Trophoblast cell (in vitro differentiated cells and primary cell): ENCODE results near the gene TTLL5.

Experiments used
- DNase-seq, 2 donors: peaks; one replicate each; pipeline ENCODE4 v3.0.0-alpha.2; 2016
- H2AFZ ChIP-seq: 2 replicates; pipeline ENCODE4 v1.6.1; 2013; ENCODE audit warnings: low read length, moderate library complexity, mild to moderate bottlenecking; ENCODE audit not compliant: insufficient read depth, poor library complexity
- H2AK5ac ChIP-seq: 2 replicates; pipeline ENCODE4 v1.6.1; 2013; ENCODE audit warnings: mild to moderate bottlenecking, low read length
- H2BK120ac ChIP-seq: 2 replicates; pipeline ENCODE4 v1.6.1; 2013; ENCODE audit warnings: low read length, mild to moderate bottlenecking, moderate library complexity; ENCODE audit not compliant: insufficient read depth, poor library complexity
- H2BK12ac ChIP-seq: 2 replicates; pipeline ENCODE4 v1.6.1; 2013; ENCODE audit warnings: mild to moderate bottlenecking, low read length, moderate library complexity
- H2BK5ac ChIP-seq: 2 replicates; pipeline ENCODE4 v1.6.1; 2013; ENCODE audit warnings: low read length, low read depth, moderate library complexity, mild to moderate bottlenecking; ENCODE audit not compliant: poor library complexity
- H3K14ac ChIP-seq: 2 replicates; pipeline ENCODE4 v1.6.1; 2013; ENCODE audit warnings: mild to moderate bottlenecking, low read length
- H3K18ac ChIP-seq: 2 replicates; pipeline ENCODE4 v1.6.1; 2013; ENCODE audit warnings: mild to moderate bottlenecking, low read length
- H3K23ac ChIP-seq: 2 replicates; pipeline ENCODE4 v1.6.1; 2013; ENCODE audit warnings: low read length
- H3K27ac ChIP-seq: 2 replicates; pipeline ENCODE4 v1.5.1; 2013; ENCODE audit warnings: low read depth, mild to moderate bottlenecking, inconsistent platforms, low read length, moderate library complexity
- H3K27me3 ChIP-seq: 2 replicates; pipeline ENCODE4 v1.6.1; 2013; ENCODE audit warnings: inconsistent platforms, mild to moderate bottlenecking, low read length, moderate library complexity; ENCODE audit not compliant: insufficient read depth
- H3K36me3 ChIP-seq, 2 experiments: 1 replicate in 1 of 2; 2 replicates in 1 of 2; pipeline ENCODE4 v1.6.1; 2013; ENCODE audit warnings: low read length in 2 of 2, mild to moderate bottlenecking in 2 of 2, moderate library complexity in 1 of 2; ENCODE audit not compliant: insufficient read depth in 2 of 2, control insufficient read depth in 1 of 2
- H3K4ac ChIP-seq: 2 replicates; pipeline ENCODE4 v1.6.1; 2013; ENCODE audit warnings: low read depth, mild to moderate bottlenecking, low read length, moderate library complexity
- H3K4me1 ChIP-seq, 2 experiments: 1 replicate in 1 of 2; 2 replicates in 1 of 2; pipeline ENCODE4 v1.6.1; 2013; ENCODE audit warnings: low read length in 2 of 2, mild to moderate bottlenecking in 2 of 2, moderate library complexity in 1 of 2; ENCODE audit not compliant: insufficient read depth in 2 of 2, control insufficient read depth in 1 of 2
- H3K4me2 ChIP-seq: 2 replicates; pipeline ENCODE4 v1.6.1; 2013; ENCODE audit warnings: inconsistent platforms, mild to moderate bottlenecking, low read length, moderate library complexity
- H3K4me3 ChIP-seq: 2 replicates; pipeline ENCODE4 v1.5.1; 2013; ENCODE audit warnings: mild to moderate bottlenecking, low read depth, low read length, inconsistent platforms
- H3K79me1 ChIP-seq: one replicate; pipeline ENCODE4 v1.6.1; 2013; ENCODE audit warnings: low read length
- H3K79me2 ChIP-seq: 2 replicates; pipeline ENCODE4 v1.6.1; 2013; ENCODE audit warnings: low read length, mild to moderate bottlenecking; ENCODE audit not compliant: control insufficient read depth, insufficient read depth, poor library complexity
- H3K9ac ChIP-seq: 2 replicates; pipeline ENCODE4 v1.6.1; 2013; ENCODE audit warnings: mild to moderate bottlenecking, low read length
- H3K9me3 ChIP-seq: 2 replicates; pipeline ENCODE4 v1.6.1; 2013; ENCODE audit warnings: low read depth, mild to moderate bottlenecking, control low read depth, inconsistent platforms, low read length; ENCODE audit not compliant: insufficient read depth
- H4K12ac ChIP-seq: 2 replicates; pipeline ENCODE4 v1.6.1; 2013; ENCODE audit warnings: low read depth, mild to moderate bottlenecking, low read length, moderate library complexity
- H4K8ac ChIP-seq: 2 replicates; pipeline ENCODE4 v1.6.1; 2013; ENCODE audit warnings: low read depth, mild to moderate bottlenecking, low read length, moderate library complexity
- H4K91ac ChIP-seq: one replicate; pipeline ENCODE4 v1.6.1; 2013; ENCODE audit warnings: low read depth, mild to moderate bottlenecking, low read length, moderate library complexity
- WGBS: extraction: QIAGEN DNeasy Blood & Tissue Kit; methylation state at CpG from one replicate; pipeline ENCODE4 v1.1.7; 2013; ENCODE audit warnings: missing lambda C conversion rate; ENCODE audit not compliant: insufficient read length, insufficient coverage; ENCODE audit errors: extremely low coverage; 5-methylcytosine and 5-hydroxymethylcytosine counted together

The TTLL5 gene

DNA sequence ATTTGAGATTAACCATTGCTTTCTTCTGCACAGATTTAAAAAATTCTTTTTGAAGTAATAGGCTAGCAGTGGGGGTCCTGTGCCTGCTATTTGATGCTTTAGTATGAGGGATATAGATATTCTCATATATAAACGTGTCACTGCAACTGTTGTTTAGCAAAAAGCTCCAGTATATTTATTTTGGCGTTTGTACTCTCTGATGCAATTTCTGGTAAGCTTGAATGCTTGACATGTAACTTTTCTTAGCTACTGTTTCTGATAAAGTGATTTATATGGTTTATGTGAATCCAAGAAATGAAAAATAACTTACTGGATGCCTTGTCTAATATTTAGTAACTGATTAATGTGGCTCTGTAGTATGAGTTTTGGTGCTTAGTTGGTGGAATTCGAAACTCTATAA is 77.1 kb downstream of the TTLL5 start:
- Histone ChIP-seq H2BK5ac (no peak overlapping the region), H3K18ac (no peak overlapping the region), H4K12ac (no peak overlapping the region), H3K23ac (no peak overlapping the region), H2BK12ac (no peak overlapping the region), H3K27me3 (no peaks in the 10 kb centered on the region), H2AK5ac (no peak overlapping the region), H3K36me3 (peaks cover 6 to 9% of the 10 kb centered on the region in 2 experiments), H4K91ac (no peak overlapping the region), H4K8ac (no peak overlapping the region), H3K79me1 (no peaks in the 10 kb centered on the region), H2AFZ (no peak overlapping the region), H3K4me3 (no peak overlapping the region), H3K9ac (no peak overlapping the region), H3K4me1 (no peaks in the 10 kb centered on the region), H3K4ac (no peak overlapping the region), H3K4me2 (no peak overlapping the region), H3K14ac (no peak overlapping the region), H3K9me3 (no peaks in the 10 kb centered on the region), H3K79me2 (no peaks in the 10 kb centered on the region), H3K27ac (no peak overlapping the region), H2BK120ac (no peak overlapping the region)
- DNase-seq = no peak
- no CpG with 5 or more reads among the region's 3 CpGs for WGBS

GRCh38 chr14:75742867-75743266 is 81.8 kb downstream of the TTLL5 start:
- no CpG with 5 or more reads among the region's 2 CpGs for WGBS
- H2BK120ac ChIP-seq = no peak overlapping the region
- H3K23ac ChIP-seq = no peak overlapping the region
- H3K9ac ChIP-seq = no peak overlapping the region
- H2BK5ac ChIP-seq = no peak overlapping the region
- H3K4me3 ChIP-seq = no peak overlapping the region
- no peak overlapping the region for H3K14ac ChIP-seq
- H4K91ac ChIP-seq = no peak overlapping the region
- no peak overlapping the region for H3K27ac ChIP-seq
- H3K4me2 ChIP-seq = no peak overlapping the region
- no peaks in the 10 kb centered on the region for H3K79me1 ChIP-seq
- no peak overlapping the region for H2BK12ac ChIP-seq
- H3K9me3 ChIP-seq = no peaks in the 10 kb centered on the region
- no peaks in the 10 kb centered on the region for H3K4me1 ChIP-seq
- H3K36me3 ChIP-seq = peaks cover 5 to 9% of the 10 kb centered on the region in 2 experiments
- H3K27me3 ChIP-seq = no peaks in the 10 kb centered on the region
- no peak overlapping the region for H2AK5ac ChIP-seq
- no peak overlapping the region for H3K18ac ChIP-seq
- H2AFZ ChIP-seq = no peak overlapping the region
- no peaks in the 10 kb centered on the region for H3K79me2 ChIP-seq
- no peak for DNase-seq
- no peak overlapping the region for H4K8ac ChIP-seq
- H4K12ac ChIP-seq = no peak overlapping the region
- no peak overlapping the region for H3K4ac ChIP-seq

GRCh38 chr14:75747899-75748298 is 86.9 kb downstream of the TTLL5 start:
- Histone ChIP-seq H3K9me3 (no peaks in the 10 kb centered on the region), H2BK120ac (no peak overlapping the region), H3K9ac (no peak overlapping the region), H3K36me3 (peaks cover 5% of the 10 kb centered on the region in 2 experiments), H4K91ac (no peak overlapping the region), H3K4me1 (peaks cover 0 to 8% of the 10 kb centered on the region in 2 experiments), H2AK5ac (no peak overlapping the region), H3K14ac (no peak overlapping the region), H2BK5ac (no peak overlapping the region), H3K27me3 (no peaks in the 10 kb centered on the region), H2BK12ac (no peak overlapping the region), H3K4ac (no peak overlapping the region), H3K23ac (no peak overlapping the region), H3K18ac (no peak overlapping the region), H3K79me2 (no peaks in the 10 kb centered on the region), H4K12ac (no peak overlapping the region), H4K8ac (no peak overlapping the region), H3K4me2 (no peak overlapping the region), H2AFZ (no peak overlapping the region), H3K27ac (peak overlapping the region; percentile 75), H3K4me3 (no peak overlapping the region), H3K79me1 (peaks cover 4% of the 10 kb centered on the region)
- DNase-seq = no peak
- no CpG with 5 or more reads among the region's 2 CpGs for WGBS

DNA sequence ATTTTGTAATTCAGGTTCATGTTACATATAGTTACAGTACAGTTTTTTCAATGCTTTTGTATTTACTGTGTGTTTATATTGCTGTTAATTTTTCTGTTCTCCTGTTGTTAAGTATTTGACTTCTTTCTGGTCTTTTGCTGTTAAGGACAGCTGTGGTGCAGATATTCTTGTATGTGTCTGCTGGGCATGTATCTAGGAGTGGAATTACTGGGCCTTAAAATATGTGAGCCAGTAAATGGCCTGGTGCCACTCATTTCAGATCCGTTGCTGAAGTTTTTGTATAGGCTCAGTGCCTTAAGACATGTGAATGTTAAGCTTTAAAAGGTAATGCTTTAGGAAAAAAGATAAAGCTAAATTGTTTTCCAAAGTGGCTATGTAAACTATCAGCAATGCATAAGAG is 87.3 kb downstream of the TTLL5 start:
- no peak overlapping the region for H2BK120ac ChIP-seq
- H2AK5ac ChIP-seq = no peak overlapping the region
- no peak overlapping the region for H3K14ac ChIP-seq
- no peak overlapping the region for H3K9ac ChIP-seq
- H2AFZ ChIP-seq = no peak overlapping the region
- peaks cover 0 to 8% of the 10 kb centered on the region in 2 experiments for H3K4me1 ChIP-seq
- H3K4ac ChIP-seq = no peak overlapping the region
- no peak overlapping the region for H4K8ac ChIP-seq
- no peak overlapping the region for H4K91ac ChIP-seq
- H3K27ac ChIP-seq = peak overlapping the region; percentile 66
- H3K23ac ChIP-seq = no peak overlapping the region
- H3K79me1 ChIP-seq = peaks cover 4% of the 10 kb centered on the region
- H3K4me3 ChIP-seq = no peak overlapping the region
- H3K27me3 ChIP-seq = no peaks in the 10 kb centered on the region
- H4K12ac ChIP-seq = no peak overlapping the region
- H3K4me2 ChIP-seq = no peak overlapping the region
- H3K9me3 ChIP-seq = no peaks in the 10 kb centered on the region
- H2BK12ac ChIP-seq = no peak overlapping the region
- no CpG with 5 or more reads among the region's 1 CpG for WGBS
- H3K18ac ChIP-seq = no peak overlapping the region
- peaks cover 5% of the 10 kb centered on the region in 2 experiments for H3K36me3 ChIP-seq
- DNase-seq = no peak
- no peak overlapping the region for H2BK5ac ChIP-seq
- no peaks in the 10 kb centered on the region for H3K79me2 ChIP-seq
